ENCODE measurements around the gene TMEM74B.

The TMEM74B gene

DNA sequence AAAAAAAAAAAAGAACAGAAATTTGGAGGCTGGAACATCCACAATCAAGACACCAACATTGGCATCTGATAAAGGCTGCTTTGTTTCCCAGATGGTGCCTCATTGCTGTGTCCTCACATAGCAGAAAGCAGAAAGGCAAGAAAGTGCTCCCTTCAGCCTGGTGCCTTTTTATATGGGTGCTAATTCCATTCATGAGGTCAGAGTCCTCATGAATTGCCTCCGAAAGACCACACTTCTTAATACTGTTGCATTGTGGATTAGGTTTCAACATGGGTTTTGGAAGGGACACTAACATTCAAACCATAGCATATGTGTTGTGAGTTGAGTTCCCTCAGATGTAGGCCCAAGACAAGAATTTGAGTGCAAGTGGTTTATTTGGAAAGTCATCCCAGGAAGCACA is 10.4 kb upstream of the TMEM74B start:
- DNase-seq, result no peak
- no peak overlapping the region for H3K9ac ChIP-seq (ENCODE audit: low read length)
- no peaks in the 10 kb centered on the region for H3K27me3 ChIP-seq (replicated peaks; ENCODE audit: insufficient read depth, low read length)
- no peak overlapping the region for H2AFZ ChIP-seq (ENCODE audit: low read length)
- H3K9me3 ChIP-seq (replicated peaks; ENCODE audit: insufficient read depth, low read length), result no peaks in the 10 kb centered on the region
- TF ChIP-seq EZH2 (optimal IDR thresholded peaks at IDR 0.05; ENCODE audit: low read depth, low read length) (no peak), EZH2phosphoT487 (IDR thresholded peaks at IDR 0.05; ENCODE audit: low read length) (no peak)
- TF ChIP-seq, protein P1, sequence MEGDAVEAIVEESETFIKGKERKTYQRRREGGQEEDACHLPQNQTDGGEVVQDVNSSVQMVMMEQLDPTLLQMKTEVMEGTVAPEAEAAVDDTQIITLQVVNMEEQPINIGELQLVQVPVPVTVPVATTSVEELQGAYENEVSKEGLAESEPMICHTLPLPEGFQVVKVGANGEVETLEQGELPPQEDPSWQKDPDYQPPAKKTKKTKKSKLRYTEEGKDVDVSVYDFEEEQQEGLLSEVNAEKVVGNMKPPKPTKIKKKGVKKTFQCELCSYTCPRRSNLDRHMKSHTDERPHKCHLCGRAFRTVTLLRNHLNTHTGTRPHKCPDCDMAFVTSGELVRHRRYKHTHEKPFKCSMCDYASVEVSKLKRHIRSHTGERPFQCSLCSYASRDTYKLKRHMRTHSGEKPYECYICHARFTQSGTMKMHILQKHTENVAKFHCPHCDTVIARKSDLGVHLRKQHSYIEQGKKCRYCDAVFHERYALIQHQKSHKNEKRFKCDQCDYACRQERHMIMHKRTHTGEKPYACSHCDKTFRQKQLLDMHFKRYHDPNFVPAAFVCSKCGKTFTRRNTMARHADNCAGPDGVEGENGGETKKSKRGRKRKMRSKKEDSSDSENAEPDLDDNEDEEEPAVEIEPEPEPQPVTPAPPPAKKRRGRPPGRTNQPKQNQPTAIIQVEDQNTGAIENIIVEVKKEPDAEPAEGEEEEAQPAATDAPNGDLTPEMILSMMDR (IDR thresholded peaks at IDR 0.05; ENCODE audit: low read length), result no peak
- no peak overlapping the region for H3K4me2 ChIP-seq (ENCODE audit: low read depth, low read length)
- H3K4me3 ChIP-seq (ENCODE audit: low read length), result no peak overlapping the region
- no peaks in the 10 kb centered on the region for H3K4me1 ChIP-seq (ENCODE audit: low read length)
- no peaks in the 10 kb centered on the region for H3F3A ChIP-seq (ENCODE audit: insufficient read depth, low read length)
- no peak overlapping the region for H3K27ac ChIP-seq (ENCODE audit: low read length)
- H3K36me3 ChIP-seq (replicated peaks; ENCODE audit: insufficient read depth, low read length), result no peaks in the 10 kb centered on the region
- no peaks in the 10 kb centered on the region for H3K9me2 ChIP-seq (replicated peaks; ENCODE audit: insufficient read depth, low read length)
- H4K20me1 ChIP-seq (ENCODE audit: insufficient read depth, low read length), result no peaks in the 10 kb centered on the region
- H3K79me2 ChIP-seq (ENCODE audit: low read length), result no peaks in the 10 kb centered on the region

DNA sequence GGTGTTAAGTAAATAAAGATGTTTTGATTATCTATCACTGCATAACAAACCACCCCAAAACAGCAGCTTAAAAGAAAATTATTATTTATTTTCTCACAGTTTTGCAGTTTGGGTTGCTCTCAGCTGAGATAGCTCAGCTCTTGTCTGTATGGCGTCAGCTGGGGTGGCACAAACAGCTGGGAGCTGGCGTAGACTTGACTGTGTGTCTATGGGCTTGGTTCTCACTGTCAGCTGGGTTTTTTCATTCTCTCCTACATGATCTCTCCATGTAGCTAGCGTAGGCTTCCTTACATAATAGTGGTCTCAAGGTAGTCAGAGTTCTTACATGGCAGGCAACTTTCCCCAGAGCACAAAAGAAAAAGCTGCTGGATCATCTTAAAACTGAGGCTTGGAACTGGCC is 6.5 kb upstream of the TMEM74B start:
- H3K27me3 ChIP-seq (replicated peaks; ENCODE audit: insufficient read depth, low read length), result no peaks in the 10 kb centered on the region

DNA sequence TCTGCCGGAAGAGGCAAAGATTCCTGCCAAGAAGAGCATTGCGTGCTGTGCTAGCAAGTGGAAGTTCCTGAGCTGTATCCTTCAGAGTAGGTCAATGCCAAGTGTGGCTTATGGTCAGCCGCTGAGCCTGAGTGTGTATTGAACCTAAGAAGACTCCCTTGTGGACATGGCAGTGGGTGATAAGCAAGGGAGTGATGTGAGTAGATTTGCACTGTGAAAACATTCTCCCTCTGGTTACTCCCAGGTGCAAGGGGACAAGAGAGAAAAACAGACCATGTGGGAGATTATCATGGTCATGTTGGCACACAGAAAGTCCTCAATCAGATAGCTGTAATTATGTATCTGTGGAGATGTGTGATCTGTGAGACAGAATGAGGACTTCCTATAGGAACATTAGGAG is 6.1 kb upstream of the TMEM74B start:
- H3K27me3 ChIP-seq (replicated peaks; ENCODE audit: insufficient read depth, low read length), result no peaks in the 10 kb centered on the region
- no peak overlapping the region for H3K4me3 ChIP-seq (ENCODE audit: low read length)
- TF ChIP-seq EZH2phosphoT487 (IDR thresholded peaks at IDR 0.05; ENCODE audit: low read length), result no peak
- TF ChIP-seq, protein P1 (IDR thresholded peaks at IDR 0.05; ENCODE audit: low read length), result no peak
- no peak for TF ChIP-seq EZH2 (optimal IDR thresholded peaks at IDR 0.05; ENCODE audit: low read depth, low read length)
- H3K9me3 ChIP-seq (replicated peaks; ENCODE audit: insufficient read depth, low read length), result no peaks in the 10 kb centered on the region
- no peak overlapping the region for H3K9ac ChIP-seq (ENCODE audit: low read length)
- no peak overlapping the region for H2AFZ ChIP-seq (ENCODE audit: low read length)
- H4K20me1 ChIP-seq (ENCODE audit: insufficient read depth, low read length), result no peaks in the 10 kb centered on the region
- H3K9me2 ChIP-seq (replicated peaks; ENCODE audit: insufficient read depth, low read length), result no peaks in the 10 kb centered on the region
- no peak overlapping the region for H3K27ac ChIP-seq (ENCODE audit: low read length)
- no peak overlapping the region for H3K4me2 ChIP-seq (ENCODE audit: low read depth, low read length)
- peaks cover 4% of the 10 kb centered on the region; the same call in 1 of the 2 replicates for H3K4me1 ChIP-seq (ENCODE audit: low read length)
- no peaks in the 10 kb centered on the region for H3K36me3 ChIP-seq (replicated peaks; ENCODE audit: insufficient read depth, low read length)
- H3F3A ChIP-seq (ENCODE audit: insufficient read depth, low read length), result no peaks in the 10 kb centered on the region
- DNase-seq, result no peak
- no peaks in the 10 kb centered on the region for H3K79me2 ChIP-seq (ENCODE audit: low read length)

More for the DNA sequence above, 6.5 kb upstream of the TMEM74B start:
- H3K4me2 ChIP-seq (ENCODE audit: low read depth, low read length), result no peak overlapping the region
- no peak overlapping the region for H3K4me3 ChIP-seq (ENCODE audit: low read length)
- H3K9me3 ChIP-seq (replicated peaks; ENCODE audit: insufficient read depth, low read length), result no peaks in the 10 kb centered on the region
- TF ChIP-seq EZH2 (optimal IDR thresholded peaks at IDR 0.05; ENCODE audit: low read depth, low read length), result no peak
- no peak for TF ChIP-seq EZH2phosphoT487 (IDR thresholded peaks at IDR 0.05; ENCODE audit: low read length)
- TF ChIP-seq, protein P1 (IDR thresholded peaks at IDR 0.05; ENCODE audit: low read length), result no peak
- no peak overlapping the region for H2AFZ ChIP-seq (ENCODE audit: low read length)
- H3K79me2 ChIP-seq (ENCODE audit: low read length), result no peaks in the 10 kb centered on the region
- H3K9ac ChIP-seq (ENCODE audit: low read length), result no peak overlapping the region
- no peaks in the 10 kb centered on the region for H3K4me1 ChIP-seq (ENCODE audit: low read length)
- H3K27ac ChIP-seq (ENCODE audit: low read length), result no peak overlapping the region
- H3K9me2 ChIP-seq (replicated peaks; ENCODE audit: insufficient read depth, low read length), result no peaks in the 10 kb centered on the region
- no peaks in the 10 kb centered on the region for H4K20me1 ChIP-seq (ENCODE audit: insufficient read depth, low read length)
- no peaks in the 10 kb centered on the region for H3F3A ChIP-seq (ENCODE audit: insufficient read depth, low read length)
- no peak for DNase-seq
- H3K36me3 ChIP-seq (replicated peaks; ENCODE audit: insufficient read depth, low read length), result no peaks in the 10 kb centered on the region

Data from MM.1S (cell line).